AG04449 (cell line): ENCODE data around the gene WDR38.
"Not testable (repeated sequence)": the region's sequence is repeated elsewhere in the genome, so short reads cannot be mapped to it uniquely, and the experiment has no call there.

Experiments
- CTCF ChIA-PET: fragments of 350-600 bp; formaldehyde crosslinking; extraction: SDS; loops from one replicate; lab custom pipeline; 2021; ENCODE audit warnings: antibody characterized with exemption; lab: Yijun Ruan, JAX
- POLR2A ChIA-PET: fragments of 400-600, 350-600 bp; formaldehyde crosslinking; extraction: SDS; loops from one replicate; lab custom pipeline; 2020; ENCODE audit warnings: antibody characterized with exemption, inconsistent platforms; lab: Yijun Ruan, JAX
- DNase-seq: peaks from one replicate; pipeline ENCODE4 v3.0.0-alpha.2; 2010; ENCODE audit warnings: low read depth, low spot score
- H3K4me3 ChIP-seq: 2 replicates; pipeline ENCODE4 v1.5.1; 2011; ENCODE audit warnings: low read depth, mild to moderate bottlenecking, control low read depth, low read length
- CTCF ChIP-seq: IDR thresholded peaks from one replicate; pipeline ENCODE4 v1.5.1; 2011; ENCODE audit warnings: mild to moderate bottlenecking, moderate library complexity, low read length, control low read depth, inconsistent platforms; ENCODE audit not compliant: insufficient read depth; ENCODE audit errors: missing control alignments

The WDR38 gene

GRCh38 chr9:124829334-124829669 lies 24.0 kb upstream of the WDR38 start:
- no peak for TF ChIP-seq CTCF
- ChIA-PET CTCF (interaction anchor here (2.0 to 42.1 kb wide), 3 partner anchors 11 to 53 kb away, joined by 11 to 2098 read pairs (median 276); partner anchors contain the start of genes NR6A1, OLFML2A and WDR38), POLR2A (no interaction called here)
- DNase-seq, result no peak
- no peak overlapping the region for H3K4me3 ChIP-seq

GRCh38 chr9:124830593-124830992 lies 22.7 kb upstream of the WDR38 start:
- no peak for TF ChIP-seq CTCF
- no peak for DNase-seq
- ChIA-PET POLR2A (no interaction called here), CTCF (interaction anchor here (1.0 to 42.1 kb wide), 4 partner anchors 8 to 55 kb away, joined by 3 to 2098 read pairs (median 144); partner anchors contain the start of genes NR6A1, OLFML2A and WDR38)
- H3K4me3 ChIP-seq, result no peak overlapping the region

- H3K4me3 ChIP-seq, result no peak overlapping the region
- no peak for TF ChIP-seq CTCF
- POLR2A ChIA-PET, result interaction anchor here (1.2 kb wide), 1 partner anchor 8 kb away, joined by 3 read pairs; no protein-coding TSS in a partner anchor
- CTCF ChIA-PET, result interaction anchor here (0.8 to 42.1 kb wide), 4 partner anchors 18 to 56 kb away, joined by 3 to 2098 read pairs (median 140); partner anchors contain the start of genes NR6A1, OLFML2A and WDR38
- no peak for DNase-seq
These were observed 21.5 kb upstream of the WDR38 start for GRCh38 chr9:124831642-124832364.

- DNase-seq, result no peak
- H3K4me3 ChIP-seq, result no peak overlapping the region
- ChIA-PET POLR2A (interaction anchor here (1.2 kb wide), 1 partner anchor 55 kb away, joined by 3 read pairs; no protein-coding TSS in a partner anchor), CTCF (interaction anchor here (17.5 to 42.1 kb wide), 2 partner anchors 17 to 59 kb away, joined by 276 to 2098 read pairs; partner anchors contain the start of genes NR6A1, OLFML2A and WDR38)
- TF ChIP-seq CTCF, result no peak
These were observed 18.7 kb upstream of the WDR38 start for GRCh38 chr9:124834591-124834990.

GRCh38 chr9:124835026-124835557 lies 18.2 kb upstream of the WDR38 start:
- TF ChIP-seq CTCF, result no peak
- POLR2A ChIA-PET, result no interaction called here
- H3K4me3 ChIP-seq, result no peak overlapping the region
- CTCF ChIA-PET, result interaction anchor here (17.5 to 42.1 kb wide), 2 partner anchors 16 to 59 kb away, joined by 276 to 2098 read pairs; partner anchors contain the start of genes NR6A1, OLFML2A and WDR38
- DNase-seq, result no peak

- CTCF ChIA-PET, result interaction anchor here (0.6 to 42.1 kb wide), 6 partner anchors 13 to 553 kb away, joined by 3 to 2098 read pairs (median 6); partner anchors contain the start of genes NR6A1, OLFML2A and WDR38
- not testable (repeated sequence) for H3K4me3 ChIP-seq, DNase-seq
- POLR2A ChIA-PET, result interaction anchor here (0.6 to 1.1 kb wide), 2 partner anchors 23 to 278 kb away, joined by 3 read pairs; no protein-coding TSS in a partner anchor
These were observed 15.1 kb upstream of the WDR38 start for GRCh38 chr9:124838132-124838531.

GRCh38 chr9:124838567-124839275 lies 14.5 kb upstream of the WDR38 start:
- CTCF ChIA-PET, result interaction anchor here (0.6 to 42.1 kb wide), 11 partner anchors 9 to 553 kb away, joined by 3 to 2098 read pairs (median 9); partner anchors contain the start of genes NR6A1, OLFML2A and WDR38
- not testable (repeated sequence) for DNase-seq, H3K4me3 ChIP-seq
- POLR2A ChIA-PET, result interaction anchor here (1.1 kb wide), 1 partner anchor 23 kb away, joined by 3 read pairs; no protein-coding TSS in a partner anchor
